Activated CD4-positive, alpha-beta T cell treated with anti-CD3 and anti-CD28 coated beads for 36 hours (primary cell): ENCODE results near the gene RHBDL1. TPM values are rescaled to one million over a fixed set of nuclear protein-coding genes. Genes with fewer than 3 reads are reported as not detected.

Source experiments
- ATAC-seq: fragments of 200-7000 bp; cut with Tn5 transposase; one replicate; pipeline ENCODE4 v1.10.0; 2021; ENCODE audit warnings: mild to moderate bottlenecking, moderate library complexity
- CTCF ChIA-PET: fragments of 350-600 bp; sonication (Branson Sonifier 250); formaldehyde crosslinking; loops from one replicate; lab custom pipeline; 2021; ENCODE audit warnings: antibody characterized with exemption; lab: Charles Lee
- POLR2A ChIA-PET: fragments of 350-600 bp; sonication (Branson Sonifier 250); formaldehyde crosslinking; loops from one replicate; lab custom pipeline; 2021; ENCODE audit warnings: antibody characterized with exemption, inconsistent platforms; lab: Charles Lee
- DNase-seq: peaks from one replicate; pipeline ENCODE4 v3.0.0-alpha.2; 2020
- H3K27ac Mint-ChIP-seq: one replicate; pipeline ENCODE4 v1.8.0; 2021; ENCODE audit warnings: mixed read lengths
- H3K27me3 Mint-ChIP-seq: one replicate; pipeline ENCODE4 v1.8.0; 2021; ENCODE audit warnings: mixed read lengths
- H3K36me3 Mint-ChIP-seq: one replicate; pipeline ENCODE4 v1.8.0; 2021; ENCODE audit warnings: low read depth, mixed read lengths
- H3K4me1 Mint-ChIP-seq: one replicate; pipeline ENCODE4 v1.8.0; 2021; ENCODE audit warnings: mixed read lengths
- H3K4me3 Mint-ChIP-seq: one replicate; pipeline ENCODE4 v1.8.0; 2021; ENCODE audit warnings: mild to moderate bottlenecking, moderate library complexity, mixed read lengths
- H3K9me3 Mint-ChIP-seq: one replicate; pipeline ENCODE4 v1.8.0; 2021; ENCODE audit warnings: low read depth, mixed read lengths
- intact Hi-C, 2 experiments: fragments of 100-400 bp; cut with DNase I in 1 of 2; cut with micrococcal nuclease in 1 of 2; formaldehyde crosslinking; loops; one replicate each; pipeline versions ENCODE4 v1.14.2 to v1.15.1; 2022 to 2024; cut with DNase I, micrococcal nuclease
- total RNA-seq, 2 experiments: library from RNA; stranded (reverse); gene quantifications; one replicate each; pipeline ENCODE4 v1.2.3, GENCODE V29; 2021

Gene RHBDL1
- total RNA-seq, 2 experiments from 2014 or later, result 0.40 to 0.59 TPM

DNA sequence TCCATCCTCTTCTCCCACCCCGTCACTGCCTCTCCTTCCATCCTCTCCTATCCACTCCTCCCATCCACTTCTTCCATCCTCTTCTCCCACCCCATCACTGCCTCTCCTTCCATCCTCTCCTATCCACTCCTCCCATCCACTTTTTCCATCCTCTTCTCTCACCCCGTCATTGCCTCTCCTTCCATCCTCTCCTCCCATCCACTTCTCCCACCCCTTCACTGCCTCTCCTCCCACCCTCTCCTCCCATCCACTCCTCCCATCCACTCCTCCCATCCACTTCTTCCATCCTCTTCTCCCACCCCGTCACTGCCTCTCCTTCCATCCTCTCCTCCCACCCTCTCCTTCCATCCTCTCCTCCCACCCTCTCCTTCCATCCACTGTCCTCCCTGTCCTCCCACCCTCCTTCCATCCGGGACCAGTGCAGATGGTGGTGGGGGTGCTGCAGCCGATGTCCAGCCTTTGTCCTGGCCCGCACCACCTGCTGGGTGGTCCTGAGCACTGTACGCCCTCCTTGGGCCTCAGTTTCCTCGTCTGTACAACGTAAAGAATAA, 43.6 kb upstream of the RHBDL1 start:
- no peak overlapping the region for H3K4me3 Mint-ChIP-seq
- H3K27ac Mint-ChIP-seq, result no peak overlapping the region
- peaks cover 9% of the 10 kb centered on the region for H3K36me3 Mint-ChIP-seq
- ChIA-PET CTCF (no interaction called here), POLR2A (no interaction called here)
- intact Hi-C loops, result no loop called here
- ATAC-seq (no peak), DNase-seq (no peak)
- H3K27me3 Mint-ChIP-seq, result no peaks in the 10 kb centered on the region
- peaks cover 11% of the 10 kb centered on the region for H3K4me1 Mint-ChIP-seq
- no peaks in the 10 kb centered on the region for H3K9me3 Mint-ChIP-seq

DNA sequence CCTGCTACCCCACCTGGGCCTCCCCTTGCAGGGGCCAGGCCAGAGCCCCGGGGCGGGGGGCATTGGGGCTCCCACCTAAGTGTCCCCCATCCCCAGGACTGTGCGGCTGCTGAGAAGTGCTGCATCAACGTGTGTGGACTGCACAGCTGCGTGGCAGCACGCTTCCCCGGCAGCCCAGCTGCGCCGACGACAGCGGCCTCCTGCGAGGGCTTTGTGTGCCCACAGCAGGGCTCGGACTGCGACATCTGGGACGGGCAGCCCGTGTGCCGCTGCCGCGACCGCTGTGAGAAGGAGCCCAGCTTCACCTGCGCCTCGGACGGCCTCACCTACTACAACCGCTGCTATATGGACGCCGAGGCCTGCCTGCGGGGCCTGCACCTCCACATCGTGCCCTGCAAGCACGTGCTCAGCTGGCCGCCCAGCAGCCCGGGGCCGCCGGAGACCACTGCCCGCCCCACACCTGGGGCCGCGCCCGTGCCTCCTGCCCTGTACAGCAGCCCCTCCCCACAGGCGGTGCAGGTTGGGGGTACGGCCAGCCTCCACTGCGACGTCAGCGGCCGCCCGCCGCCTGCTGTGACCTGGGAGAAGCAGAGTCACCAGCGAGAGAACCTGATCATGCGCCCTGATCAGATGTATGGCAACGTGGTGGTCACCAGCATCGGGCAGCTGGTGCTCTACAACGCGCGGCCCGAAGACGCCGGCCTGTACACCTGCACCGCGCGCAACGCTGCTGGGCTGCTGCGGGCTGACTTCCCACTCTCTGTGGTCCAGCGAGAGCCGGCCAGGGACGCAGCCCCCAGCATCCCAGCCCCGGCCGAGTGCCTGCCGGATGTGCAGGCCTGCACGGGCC, 42.8 kb upstream of the RHBDL1 start:
- ATAC-seq (no peak), DNase-seq (no peak)
- intact Hi-C loops, result no loop called here
- H3K4me1 Mint-ChIP-seq, result peaks cover 12% of the 10 kb centered on the region
- H3K27ac Mint-ChIP-seq, result no peak overlapping the region
- no peak overlapping the region for H3K4me3 Mint-ChIP-seq
- H3K36me3 Mint-ChIP-seq, result peaks cover 9% of the 10 kb centered on the region
- no peaks in the 10 kb centered on the region for H3K27me3 Mint-ChIP-seq
- no peaks in the 10 kb centered on the region for H3K9me3 Mint-ChIP-seq
- POLR2A ChIA-PET, result no interaction called here
- CTCF ChIA-PET, result no interaction called here

DNA sequence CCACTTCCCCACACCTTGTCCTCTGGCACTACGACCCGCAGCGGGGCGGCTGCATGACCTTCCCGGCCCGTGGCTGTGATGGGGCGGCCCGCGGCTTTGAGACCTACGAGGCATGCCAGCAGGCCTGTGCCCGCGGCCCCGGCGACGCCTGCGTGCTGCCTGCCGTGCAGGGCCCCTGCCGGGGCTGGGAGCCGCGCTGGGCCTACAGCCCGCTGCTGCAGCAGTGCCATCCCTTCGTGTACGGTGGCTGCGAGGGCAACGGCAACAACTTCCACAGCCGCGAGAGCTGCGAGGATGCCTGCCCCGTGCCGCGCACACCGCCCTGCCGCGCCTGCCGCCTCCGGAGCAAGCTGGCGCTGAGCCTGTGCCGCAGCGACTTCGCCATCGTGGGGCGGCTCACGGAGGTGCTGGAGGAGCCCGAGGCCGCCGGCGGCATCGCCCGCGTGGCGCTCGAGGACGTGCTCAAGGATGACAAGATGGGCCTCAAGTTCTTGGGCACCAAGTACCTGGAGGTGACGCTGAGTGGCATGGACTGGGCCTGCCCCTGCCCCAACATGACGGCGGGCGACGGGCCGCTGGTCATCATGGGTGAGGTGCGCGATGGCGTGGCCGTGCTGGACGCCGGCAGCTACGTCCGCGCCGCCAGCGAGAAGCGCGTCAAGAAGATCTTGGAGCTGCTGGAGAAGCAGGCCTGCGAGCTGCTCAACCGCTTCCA, 42.0 kb upstream of the RHBDL1 start:
- Mint-ChIP-seq H3K27ac (no peak overlapping the region), H3K27me3 (no peaks in the 10 kb centered on the region), H3K36me3 (peaks cover 9% of the 10 kb centered on the region), H3K4me3 (no peak overlapping the region), H3K4me1 (peaks cover 13% of the 10 kb centered on the region), H3K9me3 (no peaks in the 10 kb centered on the region)
- ChIA-PET POLR2A (no interaction called here), CTCF (interaction anchor here (0.6 kb wide), 1 partner anchor 1571 kb away, joined by 4 read pairs; no protein-coding TSS in a partner anchor)
- intact Hi-C loops, result no loop called here
- DNase-seq, result no peak
- no peak for ATAC-seq

DNA sequence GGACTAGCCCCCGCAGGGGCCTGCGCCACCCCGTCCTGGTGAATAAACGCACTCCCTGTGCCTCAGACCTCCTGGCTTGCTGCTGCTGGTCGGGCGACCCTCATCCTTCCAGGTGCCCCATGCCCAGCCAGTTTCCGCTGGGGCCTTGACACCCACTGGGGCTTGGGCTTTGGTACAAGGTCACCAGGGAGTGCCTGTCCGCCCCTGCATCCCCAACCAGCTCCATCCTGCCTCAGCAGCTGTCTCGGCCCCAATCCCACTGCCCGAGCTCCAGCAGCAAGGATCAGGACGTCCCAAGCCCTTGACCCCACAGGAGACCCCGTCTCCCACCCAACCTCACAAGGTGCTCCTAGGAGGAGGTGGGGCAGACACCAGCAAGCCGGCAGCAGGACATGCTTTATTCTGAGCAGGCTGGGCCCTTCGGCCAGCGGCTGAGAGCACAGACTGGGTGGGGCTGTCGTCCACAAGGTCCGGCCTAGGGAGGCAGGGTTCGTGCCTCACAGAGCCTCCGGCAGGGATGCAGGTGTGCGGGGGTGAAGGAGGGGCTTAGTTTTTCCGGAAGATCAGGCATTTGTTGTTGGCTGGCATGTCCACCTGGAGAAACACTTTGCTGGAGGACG, 41.3 kb upstream of the RHBDL1 start:
- POLR2A ChIA-PET, result no interaction called here
- CTCF ChIA-PET, result interaction anchor here (0.6 kb wide), 1 partner anchor 1570 kb away, joined by 4 read pairs; no protein-coding TSS in a partner anchor
- Mint-ChIP-seq H3K36me3 (peaks cover 7% of the 10 kb centered on the region), H3K4me3 (peak overlapping the region; percentile 48), H3K27ac (no peak overlapping the region), H3K27me3 (no peaks in the 10 kb centered on the region), H3K4me1 (peaks cover 13% of the 10 kb centered on the region), H3K9me3 (no peaks in the 10 kb centered on the region)
- DNase-seq (no peak), ATAC-seq (no peak)
- intact Hi-C loops, result no loop called here

DNA sequence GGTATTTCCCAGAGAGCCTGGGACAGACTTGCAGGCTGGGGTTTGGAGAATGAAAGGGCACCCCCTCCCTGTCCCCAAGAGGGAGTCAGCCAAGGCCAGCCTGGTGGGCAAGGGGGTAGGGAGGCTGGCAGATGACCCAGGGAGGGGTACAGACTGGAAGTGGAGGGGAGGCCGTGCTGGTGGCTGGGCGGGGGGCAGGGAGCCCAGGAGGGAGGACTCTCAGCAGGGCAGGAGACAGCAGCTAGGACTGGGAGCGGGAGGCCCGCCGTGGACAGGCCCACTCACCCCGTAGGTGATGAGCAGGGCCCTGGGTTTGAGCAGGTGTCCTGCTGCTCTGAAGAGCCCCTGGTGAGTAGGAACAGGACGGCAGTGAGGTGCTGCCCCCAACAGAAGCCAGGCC, 40.5 kb upstream of the RHBDL1 start:
- ChIA-PET CTCF (interaction anchor here (0.6 kb wide), 2 partner anchors 68 to 88 kb away, joined by 3 to 7 read pairs; no protein-coding TSS in a partner anchor), POLR2A (no interaction called here)
- Mint-ChIP-seq H3K27ac (no peak overlapping the region), H3K4me1 (peaks cover 13% of the 10 kb centered on the region), H3K4me3 (peak overlapping the region; percentile 87), H3K9me3 (no peaks in the 10 kb centered on the region), H3K36me3 (peaks cover 7% of the 10 kb centered on the region), H3K27me3 (no peaks in the 10 kb centered on the region)
- DNase-seq, result no peak
- ATAC-seq, result no peak
- intact Hi-C loops, result loop anchor here (5.0 kb wide), 3 partner anchors 47 to 253 kb away; partner anchors contain the start of genes CAPN15 (in 1 of the 2), JMJD8 (in 1 of the 2), PGAP6 (in 1 of the 2) and STUB1 (in 1 of the 2)

DNA sequence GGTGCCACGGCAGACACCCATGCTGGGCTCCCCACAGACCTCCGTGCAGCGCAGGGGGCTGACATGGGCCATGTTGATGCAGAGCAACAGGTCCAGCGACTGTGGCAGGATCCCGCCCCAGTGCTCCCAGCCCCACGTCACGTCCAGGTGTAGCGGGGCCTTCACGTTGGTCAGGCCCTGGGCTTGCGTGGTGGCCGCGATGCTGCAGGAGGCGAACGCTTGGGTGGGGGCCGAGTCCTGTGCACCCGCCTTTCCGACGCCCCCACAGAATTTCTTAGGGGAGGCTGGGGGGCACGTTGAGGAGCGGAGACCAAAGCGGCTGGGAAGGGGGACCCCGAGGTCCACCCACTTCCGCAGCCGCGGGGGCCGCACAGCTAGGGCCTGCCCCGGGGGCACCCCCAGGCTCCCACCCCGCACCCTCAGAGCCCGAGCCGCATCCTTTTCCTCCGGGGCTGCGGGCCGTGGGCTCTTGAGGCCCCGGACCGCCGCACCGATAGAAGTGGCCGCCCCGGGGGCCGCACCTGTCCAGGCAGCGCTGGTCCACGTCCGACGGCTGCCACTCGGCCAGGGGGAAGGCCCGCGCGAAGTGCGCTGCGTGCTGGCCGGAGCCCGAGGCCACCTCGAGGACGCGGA, 39.8 kb upstream of the RHBDL1 start:
- ATAC-seq, result no peak
- no peaks in the 10 kb centered on the region for H3K9me3 Mint-ChIP-seq
- peak; percentile 44 for DNase-seq
- H3K4me3 Mint-ChIP-seq, result peak overlapping the region; percentile 87
- peaks cover 13% of the 10 kb centered on the region for H3K4me1 Mint-ChIP-seq
- peaks cover 7% of the 10 kb centered on the region for H3K36me3 Mint-ChIP-seq
- ChIA-PET CTCF (interaction anchor here (0.6 to 0.8 kb wide), 4 partner anchors 12 to 87 kb away, joined by 3 to 6 read pairs (median 3); no protein-coding TSS in a partner anchor), POLR2A (interaction anchor here (0.6 to 1.2 kb wide), 2 partner anchors 69 to 1147 kb away, joined by 3 to 6 read pairs; partner anchors contain the start of genes NHLRC4, NUBP2 and SPSB3)
- H3K27ac Mint-ChIP-seq, result no peak overlapping the region
- no peaks in the 10 kb centered on the region for H3K27me3 Mint-ChIP-seq
- intact Hi-C loops, result loop anchor here (1.0 to 5.0 kb wide), 22 partner anchors 14 to 785 kb away; partner anchors contain the start of genes CAPN15 (in 2 of the 2), JMJD8 (in 2 of the 2), STUB1 (in 2 of the 2) and CHTF18 (in 1 of the 2)

DNA sequence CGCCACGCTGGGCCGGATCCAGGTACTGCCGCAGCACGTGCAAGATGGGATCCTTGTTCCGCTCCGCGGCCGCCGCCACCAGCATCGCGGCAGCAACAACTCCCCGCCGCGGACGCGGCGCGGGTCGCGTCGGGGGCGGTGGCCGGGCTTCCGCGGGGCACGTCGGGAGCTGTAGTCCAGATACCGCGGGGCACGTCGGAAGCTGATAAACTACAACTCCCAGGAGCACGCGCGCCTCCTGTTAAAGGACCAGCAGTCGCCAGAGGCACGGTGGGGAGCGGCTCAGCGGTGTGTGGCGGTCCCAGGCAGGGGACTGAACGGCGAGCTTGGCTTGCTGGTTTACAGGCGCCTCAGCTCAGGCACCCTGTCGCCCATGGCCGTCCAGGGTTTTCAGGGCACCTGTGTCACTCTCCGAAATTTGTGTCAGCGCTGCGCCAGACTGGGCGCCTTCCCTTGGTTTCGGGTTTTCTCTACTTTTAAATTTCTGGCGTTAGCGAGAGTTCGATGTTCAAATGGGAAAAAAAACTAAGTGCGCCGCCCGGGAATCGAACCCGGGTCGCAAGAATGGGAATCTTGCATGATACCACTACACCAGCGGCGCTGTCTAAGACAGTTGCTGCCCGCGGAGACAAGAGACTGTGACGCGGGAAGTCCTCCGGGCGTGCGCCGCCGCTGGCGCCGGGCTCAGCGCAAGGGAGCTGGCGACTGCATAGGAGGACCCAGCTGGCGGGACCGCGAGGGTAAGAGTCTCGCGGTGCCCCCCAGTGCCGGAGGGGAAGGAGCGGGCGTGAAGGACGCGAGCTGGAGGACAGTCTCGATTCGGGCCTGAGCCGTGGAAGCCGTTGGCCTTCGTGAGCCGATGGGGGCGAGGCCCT, 39.0 kb upstream of the RHBDL1 start, which contains the start of gene METTL26:
Gene METTL26 (minus strand): TSS at position 100 of the 875 bp plus-strand sequence. CDS start 15 bp downstream, at position 85.
- Mint-ChIP-seq H3K36me3 (peaks cover 7% of the 10 kb centered on the region), H3K9me3 (no peaks in the 10 kb centered on the region), H3K4me3 (peak within 1 kb of the TSS; percentile 87), H3K27me3 (no peaks in the 10 kb centered on the region), H3K4me1 (peaks cover 13% of the 10 kb centered on the region), H3K27ac (peak within 1 kb of the TSS; percentile 91)
- ChIA-PET CTCF (interaction anchor here (0.6 to 1.1 kb wide), 5 partner anchors 12 to 110 kb away, joined by 3 to 6 read pairs (median 3); partner anchors contain the start of gene RHBDL1), POLR2A (interaction anchor here (0.7 to 1.2 kb wide), 2 partner anchors 13 to 1146 kb away, joined by 3 to 4 read pairs; partner anchors contain the start of genes NUBP2, SPSB3 and WDR90)
- peak; percentile 89 for ATAC-seq
- DNase-seq, result peak; percentile 97
- intact Hi-C loops, result loop anchor here (1.0 to 5.0 kb wide), 23 partner anchors 13 to 784 kb away; partner anchors contain the start of genes CAPN15 (in 2 of the 2), JMJD8 (in 2 of the 2), STUB1 (in 2 of the 2) and AXIN1 (in 1 of the 2)

DNA sequence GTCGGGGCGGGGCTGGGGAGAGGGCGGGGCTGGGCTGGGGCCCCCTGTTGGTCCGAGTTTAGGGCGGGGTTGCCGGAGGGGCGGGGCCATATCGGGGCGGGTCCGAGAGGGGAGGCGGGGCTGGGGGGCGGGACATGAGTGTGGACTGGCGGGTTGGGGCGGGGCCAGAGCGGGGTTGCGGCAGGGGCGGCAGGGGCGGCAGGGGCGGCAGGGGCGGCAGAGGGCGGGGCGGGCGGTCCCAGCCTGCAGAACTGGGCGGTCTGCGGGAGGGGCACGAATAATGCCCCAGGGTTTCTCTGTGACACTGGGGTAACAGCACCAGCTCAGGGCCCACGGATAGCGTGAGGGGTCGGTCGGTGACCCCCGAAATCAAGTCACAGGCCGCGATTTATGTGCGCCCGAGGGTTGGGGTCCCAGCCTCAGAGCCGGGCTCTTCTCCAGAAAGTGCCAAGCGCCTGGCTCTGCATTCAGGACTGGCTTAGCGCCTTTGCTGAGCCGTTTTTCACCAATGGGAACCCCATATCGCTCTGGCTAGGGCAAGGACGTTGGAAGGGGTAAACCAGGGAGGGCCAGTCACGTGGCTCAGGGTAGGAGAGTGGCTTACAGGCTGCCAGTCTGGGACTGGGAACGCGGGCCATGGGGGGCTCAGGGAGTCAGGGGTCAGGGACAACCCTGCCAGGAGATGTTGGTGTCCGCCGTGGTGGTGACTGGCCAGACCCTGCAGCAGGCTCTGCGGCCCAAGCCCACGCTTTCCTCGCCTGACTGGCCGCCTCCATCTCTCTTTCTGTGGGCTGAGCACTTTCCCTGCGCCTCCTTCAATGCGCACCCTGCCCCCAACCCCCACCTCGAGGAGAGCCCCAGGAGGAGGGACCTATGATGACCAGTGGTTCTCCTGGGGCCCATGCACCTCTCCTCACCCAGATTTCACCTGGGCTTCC, 38.1 kb upstream of the RHBDL1 start:
- intact Hi-C loops, result loop anchor here (1.0 to 5.0 kb wide), 8 partner anchors 45 to 783 kb away; partner anchors contain the start of genes AXIN1 (in 1 of the 2), CAPN15 (in 1 of the 2), JMJD8 (in 1 of the 2) and LMF1 (in 1 of the 2)
- peak overlapping the region; percentile 87 for H3K4me3 Mint-ChIP-seq
- no peaks in the 10 kb centered on the region for H3K9me3 Mint-ChIP-seq
- peak overlapping the region; percentile 91 for H3K27ac Mint-ChIP-seq
- CTCF ChIA-PET, result interaction anchor here (1.1 kb wide), 1 partner anchor 38 kb away, joined by 3 read pairs; the partner anchor contains the start of gene RHBDL1
- H3K4me1 Mint-ChIP-seq, result peaks cover 13% of the 10 kb centered on the region
- DNase-seq (peak; percentile 97), ATAC-seq (peak; percentile 51)
- POLR2A ChIA-PET, result no interaction called here
- H3K36me3 Mint-ChIP-seq, result peaks cover 7% of the 10 kb centered on the region
- no peaks in the 10 kb centered on the region for H3K27me3 Mint-ChIP-seq
